SW 1271 (cell line): Measurements from ENCODE around the gene TEF.
"Not testable (repeated sequence)": the region's sequence is repeated elsewhere in the genome, so short reads cannot be mapped to it uniquely, and the experiment has no call there.

Experiments used
- DNase-seq, 2 experiments: peaks; one replicate each; lab custom pipeline; 2025; lab: John Stamatoyannopoulos, UW

The TEF gene

GRCh38 chr22:41382610-41383009 lies 868 bp downstream of the TEF start:
- DNase-seq: no peak

GRCh38 chr22:41383085-41383484 lies 1.3 kb downstream of the TEF start:
- no peak for DNase-seq

- DNase-seq: no peak
Measured at GRCh38 chr22:41384128-41384527, 2.4 kb downstream of the TEF start.

- DNase-seq: no peak
Measured at GRCh38 chr22:41387341-41387740, 5.6 kb downstream of the TEF start.

- no peak for DNase-seq
Measured at GRCh38 chr22:41394012-41394356, 12.2 kb downstream of the TEF start.

- no peak for DNase-seq
Measured at GRCh38 chr22:41395531-41396240, 13.9 kb downstream of the TEF start.

- DNase-seq: no peak
Measured at GRCh38 chr22:41397143-41397811, 15.5 kb downstream of the TEF start.

GRCh38 chr22:41398921-41399320 lies 17.2 kb downstream of the TEF start:
- no peak for DNase-seq

- no peak for DNase-seq
Measured at GRCh38 chr22:41401781-41402648, 20.3 kb downstream of the TEF start.

- not testable (repeated sequence) for DNase-seq
Measured at GRCh38 chr22:41402851-41403250, 21.1 kb downstream of the TEF start.

GRCh38 chr22:41403532-41404318 lies 22.0 kb downstream of the TEF start:
- peak; percentile 49 to 81 for DNase-seq

- no peak for DNase-seq
Measured at GRCh38 chr22:41405588-41405987, 23.8 kb downstream of the TEF start.

- DNase-seq: no peak
Measured at GRCh38 chr22:41406410-41406809, 24.7 kb downstream of the TEF start.

- DNase-seq: no peak
Measured at GRCh38 chr22:41407433-41407832, 25.7 kb downstream of the TEF start.

GRCh38 chr22:41408665-41409064 lies 26.9 kb downstream of the TEF start:
- DNase-seq: no peak

- no peak for DNase-seq
Measured at GRCh38 chr22:41410311-41410751, 28.6 kb downstream of the TEF start.

GRCh38 chr22:41411021-41411851 lies 29.5 kb downstream of the TEF start:
- DNase-seq: no peak

- no peak for DNase-seq
Measured at GRCh38 chr22:41415554-41415953, 33.8 kb downstream of the TEF start.

- no peak for DNase-seq
Measured at GRCh38 chr22:41417622-41418390, 36.1 kb downstream of the TEF start.

- no peak for DNase-seq
Measured at GRCh38 chr22:41418717-41419116, 37.0 kb downstream of the TEF start.
